ENCODE measurements around the gene CFAP61.

- no peak for TF ChIP-seq ZNF121 (tag by site-specific recombination; IDR thresholded peaks at IDR 0.05)
- TF ChIP-seq, protein P1, sequence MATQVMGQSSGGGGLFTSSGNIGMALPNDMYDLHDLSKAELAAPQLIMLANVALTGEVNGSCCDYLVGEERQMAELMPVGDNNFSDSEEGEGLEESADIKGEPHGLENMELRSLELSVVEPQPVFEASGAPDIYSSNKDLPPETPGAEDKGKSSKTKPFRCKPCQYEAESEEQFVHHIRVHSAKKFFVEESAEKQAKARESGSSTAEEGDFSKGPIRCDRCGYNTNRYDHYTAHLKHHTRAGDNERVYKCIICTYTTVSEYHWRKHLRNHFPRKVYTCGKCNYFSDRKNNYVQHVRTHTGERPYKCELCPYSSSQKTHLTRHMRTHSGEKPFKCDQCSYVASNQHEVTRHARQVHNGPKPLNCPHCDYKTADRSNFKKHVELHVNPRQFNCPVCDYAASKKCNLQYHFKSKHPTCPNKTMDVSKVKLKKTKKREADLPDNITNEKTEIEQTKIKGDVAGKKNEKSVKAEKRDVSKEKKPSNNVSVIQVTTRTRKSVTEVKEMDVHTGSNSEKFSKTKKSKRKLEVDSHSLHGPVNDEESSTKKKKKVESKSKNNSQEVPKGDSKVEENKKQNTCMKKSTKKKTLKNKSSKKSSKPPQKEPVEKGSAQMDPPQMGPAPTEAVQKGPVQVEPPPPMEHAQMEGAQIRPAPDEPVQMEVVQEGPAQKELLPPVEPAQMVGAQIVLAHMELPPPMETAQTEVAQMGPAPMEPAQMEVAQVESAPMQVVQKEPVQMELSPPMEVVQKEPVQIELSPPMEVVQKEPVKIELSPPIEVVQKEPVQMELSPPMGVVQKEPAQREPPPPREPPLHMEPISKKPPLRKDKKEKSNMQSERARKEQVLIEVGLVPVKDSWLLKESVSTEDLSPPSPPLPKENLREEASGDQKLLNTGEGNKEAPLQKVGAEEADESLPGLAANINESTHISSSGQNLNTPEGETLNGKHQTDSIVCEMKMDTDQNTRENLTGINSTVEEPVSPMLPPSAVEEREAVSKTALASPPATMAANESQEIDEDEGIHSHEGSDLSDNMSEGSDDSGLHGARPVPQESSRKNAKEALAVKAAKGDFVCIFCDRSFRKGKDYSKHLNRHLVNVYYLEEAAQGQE (tag by site-specific recombination; IDR thresholded peaks at IDR 0.05), result no peak
- TF ChIP-seq REPIN1 (tag by site-specific recombination; IDR thresholded peaks at IDR 0.05; ENCODE audit: low read depth), result no peak
- TF ChIP-seq YY1 (tag by site-specific recombination; IDR thresholded peaks at IDR 0.05), result no peak
- no peak for TF ChIP-seq ZNF362 (tag by site-specific recombination; IDR thresholded peaks at IDR 0.05)
- no peak for TF ChIP-seq KLF7 (tag by site-specific recombination; IDR thresholded peaks at IDR 0.05; ENCODE audit: borderline replicate concordance)
- no peak for TF ChIP-seq ZNF600 (tag by site-specific recombination; IDR thresholded peaks at IDR 0.05)
- TF ChIP-seq ZBTB26 (tag by site-specific recombination; optimal IDR thresholded peaks at IDR 0.05), result no peak
- no peak for TF ChIP-seq ELK4 (IDR thresholded peaks at IDR 0.05; ENCODE audit: borderline replicate concordance, low read depth, low read length)
- TF ChIP-seq, protein P2, sequence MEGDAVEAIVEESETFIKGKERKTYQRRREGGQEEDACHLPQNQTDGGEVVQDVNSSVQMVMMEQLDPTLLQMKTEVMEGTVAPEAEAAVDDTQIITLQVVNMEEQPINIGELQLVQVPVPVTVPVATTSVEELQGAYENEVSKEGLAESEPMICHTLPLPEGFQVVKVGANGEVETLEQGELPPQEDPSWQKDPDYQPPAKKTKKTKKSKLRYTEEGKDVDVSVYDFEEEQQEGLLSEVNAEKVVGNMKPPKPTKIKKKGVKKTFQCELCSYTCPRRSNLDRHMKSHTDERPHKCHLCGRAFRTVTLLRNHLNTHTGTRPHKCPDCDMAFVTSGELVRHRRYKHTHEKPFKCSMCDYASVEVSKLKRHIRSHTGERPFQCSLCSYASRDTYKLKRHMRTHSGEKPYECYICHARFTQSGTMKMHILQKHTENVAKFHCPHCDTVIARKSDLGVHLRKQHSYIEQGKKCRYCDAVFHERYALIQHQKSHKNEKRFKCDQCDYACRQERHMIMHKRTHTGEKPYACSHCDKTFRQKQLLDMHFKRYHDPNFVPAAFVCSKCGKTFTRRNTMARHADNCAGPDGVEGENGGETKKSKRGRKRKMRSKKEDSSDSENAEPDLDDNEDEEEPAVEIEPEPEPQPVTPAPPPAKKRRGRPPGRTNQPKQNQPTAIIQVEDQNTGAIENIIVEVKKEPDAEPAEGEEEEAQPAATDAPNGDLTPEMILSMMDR (tag by site-specific recombination; IDR thresholded peaks at IDR 0.05), result no peak
- no peak for TF ChIP-seq AEBP2 (tag by site-specific recombination; IDR thresholded peaks at IDR 0.05; ENCODE audit: borderline replicate concordance)
- no peak for TF ChIP-seq ZNF701 (tag by site-specific recombination; IDR thresholded peaks at IDR 0.05)
- no peak for TF ChIP-seq KLF1 (tag by site-specific recombination; IDR thresholded peaks at IDR 0.05)
These were observed 8.1 kb downstream of the CFAP61 start for GRCh38 chr20:20060234-20060998.
